Measurements from ENCODE around the gene SPDYE17. TPM values are rescaled to one million over a fixed set of nuclear protein-coding genes. Genes with fewer than 3 reads are reported as not detected.
"Not testable (repeated sequence)": the region's sequence is repeated elsewhere in the genome, so short reads cannot be mapped to it uniquely, and the experiment has no call there.

SPDYE17 gene
- total RNA-seq, 1 experiment from 2014 or later, result not detected

DNA sequence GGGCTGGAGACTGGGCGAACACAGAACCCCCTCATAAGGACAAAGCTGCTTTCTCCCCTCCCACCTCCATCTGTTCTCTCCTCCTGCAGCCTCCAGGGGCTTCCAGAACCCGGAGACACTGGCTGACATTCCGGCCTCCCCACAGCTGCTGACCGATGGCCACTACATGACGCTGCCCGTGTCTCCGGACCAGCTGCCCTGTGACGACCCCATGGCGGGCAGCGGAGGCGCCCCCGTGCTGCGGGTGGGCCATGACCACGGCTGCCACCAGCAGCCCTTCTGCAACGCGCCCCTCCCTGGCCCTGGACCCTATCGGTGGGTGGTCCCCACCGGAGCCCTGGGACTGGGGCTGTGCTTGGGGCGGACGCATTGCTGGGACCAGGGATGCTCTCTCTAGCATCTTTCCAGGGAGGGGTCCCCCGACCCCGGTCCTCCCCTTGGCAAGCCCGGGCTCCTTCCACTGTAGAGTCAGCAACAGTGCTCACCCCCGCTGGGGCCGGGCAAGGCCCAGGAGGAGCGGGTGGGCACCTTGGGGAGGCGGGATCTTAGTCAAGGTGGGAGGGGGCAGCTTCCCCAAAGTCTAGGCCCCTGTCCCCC is 26.6 kb downstream of the SPDYE17 start:
- H3K4me1 ChIP-seq (ENCODE audit: control insufficient read depth in 1 of 2, insufficient read depth in 2 of 2, low read length in 2 of 2), result peaks cover 0 to 11% of the 10 kb centered on the region in 2 experiments; a peak in 1 of 4 replicates
- H3K27me3 ChIP-seq (ENCODE audit: insufficient read depth, low read length); intact Hi-C loops (cut with micrococcal nuclease); H3K9me3 ChIP-seq (ENCODE audit: control insufficient read depth in 1 of 2, insufficient read depth in 1 of 2, low read depth in 1 of 2, low read length in 2 of 2); ATAC-seq; H3K9ac ChIP-seq (ENCODE audit: low read length); DNase-seq (ENCODE audit: low read depth, low spot score); H3K9me2 ChIP-seq (ENCODE audit: insufficient read depth); H3K36me3 ChIP-seq (ENCODE audit: control insufficient read depth in 1 of 2, insufficient read depth in 2 of 2, low read length in 2 of 2); H2AFZ ChIP-seq (ENCODE audit: low read depth, low read length, poor library complexity, severe bottlenecking); RAD21 ChIA-PET (ENCODE audit: low non-redundant PET in 1 of 2, low total read pairs in 2 of 2, uncharacterized antibody in 2 of 2, unreplicated experiment in 2 of 2); H3K79me2 ChIP-seq (ENCODE audit: insufficient read depth, low read length); CTCF ChIA-PET; H4K20me1 ChIP-seq (ENCODE audit: insufficient read depth); H3K27ac ChIP-seq (ENCODE audit: low read depth, low read length); POLR2A ChIA-PET; H3K4me2 ChIP-seq (ENCODE audit: low read length): not testable (repeated sequence)
- 0 out of 4 replicates have a peak overlapping the region, but pooled peaks of 1 of the 2 experiments have one; percentile 15 for H3K4me3 ChIP-seq (replicated peaks in 1 of 2; ENCODE audit: low read depth in 1 of 2, low read length in 2 of 2)
- TSS peak; percentile 95 for BruUV-seq (replicated peaks)

DNA sequence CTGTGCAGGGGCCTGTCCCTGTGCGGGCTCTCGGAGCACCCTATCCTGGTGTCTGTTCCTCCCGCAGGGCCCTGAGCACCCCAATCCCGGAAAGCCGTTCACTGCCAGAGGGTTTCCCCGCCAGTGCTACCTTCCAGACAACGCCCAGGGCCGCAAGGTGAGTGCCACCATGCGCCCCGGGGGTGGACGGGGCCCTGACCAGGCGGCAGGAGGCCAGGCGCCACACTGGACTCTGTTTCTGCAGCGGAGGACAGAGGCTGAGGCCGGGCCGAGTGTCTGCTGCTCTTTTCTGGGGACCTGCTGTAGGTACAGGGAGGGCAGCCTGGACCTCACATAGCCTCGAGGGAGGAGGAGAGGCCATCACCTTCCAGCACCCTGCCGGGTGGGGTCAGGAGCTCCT is 28.0 kb downstream of the SPDYE17 start:
- H3K4me1 ChIP-seq (ENCODE audit: control insufficient read depth in 1 of 2, insufficient read depth in 2 of 2, low read length in 2 of 2); H3K9me3 ChIP-seq (ENCODE audit: control insufficient read depth in 1 of 2, insufficient read depth in 1 of 2, low read depth in 1 of 2, low read length in 2 of 2); H3K4me2 ChIP-seq (ENCODE audit: low read length); POLR2A ChIA-PET; H3K9me2 ChIP-seq (ENCODE audit: insufficient read depth); DNase-seq (ENCODE audit: low read depth, low spot score); H3K9ac ChIP-seq (ENCODE audit: low read length); H3K27ac ChIP-seq (ENCODE audit: low read depth, low read length); H3K27me3 ChIP-seq (ENCODE audit: insufficient read depth, low read length); H3K4me3 ChIP-seq (replicated peaks in 1 of 2; ENCODE audit: low read depth in 1 of 2, low read length in 2 of 2); H4K20me1 ChIP-seq (ENCODE audit: insufficient read depth); CTCF ChIA-PET; H2AFZ ChIP-seq (ENCODE audit: low read depth, low read length, poor library complexity, severe bottlenecking); BruUV-seq (replicated peaks); H3K36me3 ChIP-seq (ENCODE audit: control insufficient read depth in 1 of 2, insufficient read depth in 2 of 2, low read length in 2 of 2); H3K79me2 ChIP-seq (ENCODE audit: insufficient read depth, low read length); intact Hi-C loops (cut with micrococcal nuclease); ATAC-seq; RAD21 ChIA-PET (ENCODE audit: low non-redundant PET in 1 of 2, low total read pairs in 2 of 2, uncharacterized antibody in 2 of 2, unreplicated experiment in 2 of 2): not testable (repeated sequence)

DNA sequence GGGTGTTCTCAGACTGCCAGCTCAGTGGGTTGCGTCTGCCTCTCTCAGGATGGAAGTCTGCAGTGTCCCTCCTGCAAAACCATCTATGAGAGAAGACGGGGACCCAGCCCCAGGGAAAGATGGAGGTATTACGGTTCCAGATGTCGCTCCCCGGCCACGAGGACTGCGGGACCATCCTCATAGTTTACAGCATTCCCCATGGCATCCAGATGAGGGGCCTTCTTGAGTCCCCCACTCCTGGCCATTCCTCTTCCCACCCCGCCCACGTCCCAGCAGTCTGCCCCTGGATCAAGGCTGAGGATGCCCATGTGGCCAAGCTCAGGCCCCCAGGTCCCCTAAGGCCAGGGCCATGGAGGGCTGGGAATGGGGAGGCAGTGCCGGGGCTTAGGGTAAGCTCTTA is 28.9 kb downstream of the SPDYE17 start:
- H3K27ac ChIP-seq (ENCODE audit: low read depth, low read length); H3K79me2 ChIP-seq (ENCODE audit: insufficient read depth, low read length); H3K9me2 ChIP-seq (ENCODE audit: insufficient read depth); H3K27me3 ChIP-seq (ENCODE audit: insufficient read depth, low read length); RAD21 ChIA-PET (ENCODE audit: low non-redundant PET in 1 of 2, low total read pairs in 2 of 2, uncharacterized antibody in 2 of 2, unreplicated experiment in 2 of 2); ATAC-seq; POLR2A ChIA-PET; H3K4me1 ChIP-seq (ENCODE audit: control insufficient read depth in 1 of 2, insufficient read depth in 2 of 2, low read length in 2 of 2); BruUV-seq (replicated peaks); DNase-seq (ENCODE audit: low read depth, low spot score); H3K9ac ChIP-seq (ENCODE audit: low read length); H4K20me1 ChIP-seq (ENCODE audit: insufficient read depth); H2AFZ ChIP-seq (ENCODE audit: low read depth, low read length, poor library complexity, severe bottlenecking); H3K36me3 ChIP-seq (ENCODE audit: control insufficient read depth in 1 of 2, insufficient read depth in 2 of 2, low read length in 2 of 2); H3K9me3 ChIP-seq (ENCODE audit: control insufficient read depth in 1 of 2, insufficient read depth in 1 of 2, low read depth in 1 of 2, low read length in 2 of 2); intact Hi-C loops (cut with micrococcal nuclease); CTCF ChIA-PET; H3K4me3 ChIP-seq (replicated peaks in 1 of 2; ENCODE audit: low read depth in 1 of 2, low read length in 2 of 2); H3K4me2 ChIP-seq (ENCODE audit: low read length): not testable (repeated sequence)

DNA sequence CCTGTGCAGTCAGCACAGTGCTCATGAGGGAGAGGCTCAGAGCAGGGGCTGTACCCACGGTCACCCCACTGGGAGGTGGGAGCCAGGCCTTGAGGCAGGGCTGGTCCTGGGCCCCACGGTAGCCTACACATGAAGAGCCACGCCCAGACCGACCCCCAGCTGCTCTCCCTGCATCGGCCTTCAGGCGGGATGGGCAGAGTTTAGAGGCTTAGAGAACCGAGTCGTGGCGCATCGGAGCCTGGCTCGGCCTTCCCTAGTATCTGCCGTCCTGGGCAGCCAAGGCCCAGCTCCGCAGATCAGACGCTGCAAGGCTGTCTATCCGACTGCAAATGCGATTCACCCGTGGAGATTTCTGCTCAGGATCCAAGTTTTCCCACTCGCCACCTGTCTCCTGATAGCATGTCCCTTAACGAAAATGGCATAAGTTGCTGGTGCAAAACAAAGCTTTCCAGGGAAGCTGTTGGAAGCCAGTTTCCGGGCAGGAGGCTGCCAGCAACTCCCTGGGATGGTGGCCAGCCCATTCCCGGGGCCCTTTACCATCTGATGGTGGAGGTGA is 29.4 kb downstream of the SPDYE17 start:
- CTCF ChIA-PET; H3K27ac ChIP-seq (ENCODE audit: low read depth, low read length); H3K79me2 ChIP-seq (ENCODE audit: insufficient read depth, low read length): not testable (repeated sequence)

More for the DNA sequence above, 29.4 kb downstream of the SPDYE17 start:
- H3K27me3 ChIP-seq (ENCODE audit: insufficient read depth, low read length); H3K9me2 ChIP-seq (ENCODE audit: insufficient read depth); H3K36me3 ChIP-seq (ENCODE audit: control insufficient read depth in 1 of 2, insufficient read depth in 2 of 2, low read length in 2 of 2); POLR2A ChIA-PET; H3K4me2 ChIP-seq (ENCODE audit: low read length); ATAC-seq; intact Hi-C loops (cut with micrococcal nuclease); H3K9me3 ChIP-seq (ENCODE audit: control insufficient read depth in 1 of 2, insufficient read depth in 1 of 2, low read depth in 1 of 2, low read length in 2 of 2); H4K20me1 ChIP-seq (ENCODE audit: insufficient read depth); H2AFZ ChIP-seq (ENCODE audit: low read depth, low read length, poor library complexity, severe bottlenecking); H3K4me3 ChIP-seq (replicated peaks in 1 of 2; ENCODE audit: low read depth in 1 of 2, low read length in 2 of 2); H3K9ac ChIP-seq (ENCODE audit: low read length); BruUV-seq (replicated peaks); RAD21 ChIA-PET (ENCODE audit: low non-redundant PET in 1 of 2, low total read pairs in 2 of 2, uncharacterized antibody in 2 of 2, unreplicated experiment in 2 of 2); DNase-seq (ENCODE audit: low read depth, low spot score); H3K4me1 ChIP-seq (ENCODE audit: control insufficient read depth in 1 of 2, insufficient read depth in 2 of 2, low read length in 2 of 2): not testable (repeated sequence)
